ENCODE measurements around the gene SH3BGRL2.

DNA sequence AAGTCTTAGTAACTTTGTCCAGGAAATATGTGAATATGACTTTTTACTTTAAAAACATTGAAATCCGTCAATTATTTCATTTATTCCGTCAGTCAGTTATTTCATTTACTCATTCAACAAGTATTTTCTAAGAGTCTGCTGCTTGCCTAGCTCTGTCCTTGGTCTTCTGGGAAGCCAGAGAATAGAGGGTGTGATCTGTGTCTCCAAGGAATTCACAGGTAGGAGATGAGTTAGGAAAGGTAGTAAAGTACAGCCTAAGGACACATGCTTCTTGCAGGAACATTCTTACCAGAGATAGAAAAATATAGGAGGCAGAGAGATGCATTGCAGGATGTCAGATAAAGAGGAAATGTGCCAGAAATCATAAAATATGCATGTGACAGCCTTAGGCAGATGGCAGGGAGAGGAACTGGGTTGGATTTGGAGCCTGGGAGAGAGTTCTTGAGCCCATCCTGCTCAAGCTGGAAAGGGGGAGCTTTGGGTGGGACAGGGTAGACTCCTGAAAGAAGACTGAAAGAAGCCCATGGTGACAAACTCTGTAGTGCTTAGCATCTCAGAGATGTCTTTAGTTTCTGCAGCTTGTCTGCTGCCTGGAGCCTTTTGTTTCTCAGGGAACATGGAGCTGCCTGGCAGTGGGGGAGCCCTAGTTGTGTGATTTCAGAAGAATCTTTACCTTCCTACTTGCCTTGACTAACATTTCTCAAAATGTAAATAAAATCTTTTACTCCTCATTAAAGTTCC is 3.5 kb downstream of the SH3BGRL2 start:
- no peak for TF ChIP-seq ZNF274 (IDR thresholded peaks at IDR 0.05; ENCODE audit: low read depth, low read length)
- TF ChIP-seq YY1 (IDR thresholded peaks at IDR 0.05; ENCODE audit: insufficient read depth, insufficient read length): no peak
- no peak for TF ChIP-seq SUZ12 (IDR thresholded peaks at IDR 0.05; ENCODE audit: extremely low read depth, insufficient read depth, insufficient read length)

Data from NT2/D1 (cell line).